HG03103 (cell line): ENCODE data around the gene PPP1R14C.

ENCODE experiments used
- ATAC-seq: cut with Tn5 transposase; IDR thresholded peaks from one replicate; pipeline ENCODE4 v1.9.1; 2021; ENCODE audit warnings: low read depth; ENCODE audit not compliant: unreplicated experiment

Gene PPP1R14C

DNA sequence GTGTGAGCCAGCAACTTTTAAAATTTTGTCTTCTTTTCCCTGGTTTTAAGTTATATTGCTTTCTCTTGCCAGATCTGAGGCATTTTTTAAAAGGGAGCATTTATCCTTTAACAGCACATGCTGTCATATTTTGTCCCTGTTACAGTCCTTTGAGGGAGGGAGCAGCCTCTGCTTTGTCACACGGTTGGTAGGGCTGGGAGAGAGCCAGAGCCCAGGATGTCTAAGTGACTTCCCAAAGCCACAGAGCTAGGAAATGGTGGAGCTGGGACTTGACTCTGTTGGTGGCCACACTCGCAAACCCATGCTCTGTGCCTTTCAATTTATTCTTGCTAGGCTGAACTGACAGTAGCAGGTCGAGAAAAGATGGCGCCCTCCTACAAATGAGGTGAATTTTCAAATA is 145.6 kb downstream of the PPP1R14C start:
- no peak for ATAC-seq

DNA sequence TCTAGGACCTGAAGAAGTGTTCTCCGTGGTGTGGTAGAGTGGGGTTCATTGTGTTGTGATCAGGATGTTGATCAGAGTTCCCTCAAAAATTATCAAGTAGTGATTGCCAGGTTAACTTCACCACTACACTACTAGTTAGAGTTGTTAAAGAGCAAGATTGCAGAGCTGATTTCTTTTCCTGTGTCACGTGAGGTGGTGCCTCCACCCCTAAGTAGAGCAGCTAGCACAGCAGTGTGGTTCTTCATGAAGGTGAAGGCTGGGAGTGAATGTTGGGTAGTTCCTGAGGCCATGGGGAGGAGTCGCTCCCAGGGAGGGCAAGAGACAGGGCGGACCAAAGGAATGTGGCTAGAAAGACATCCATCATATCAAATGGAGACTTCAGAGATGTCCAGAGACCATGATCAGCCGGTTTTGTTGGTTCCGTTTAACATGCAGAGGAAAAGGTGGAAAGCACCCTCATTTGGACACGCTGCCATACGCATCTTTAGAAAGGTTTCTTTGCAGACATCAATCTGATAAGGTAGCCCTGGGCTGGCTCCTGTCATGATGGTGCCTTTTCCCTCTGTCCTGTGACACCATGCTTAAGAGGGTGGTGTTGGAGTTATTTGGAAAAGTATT is 146.7 kb downstream of the PPP1R14C start:
- ATAC-seq = no peak

DNA sequence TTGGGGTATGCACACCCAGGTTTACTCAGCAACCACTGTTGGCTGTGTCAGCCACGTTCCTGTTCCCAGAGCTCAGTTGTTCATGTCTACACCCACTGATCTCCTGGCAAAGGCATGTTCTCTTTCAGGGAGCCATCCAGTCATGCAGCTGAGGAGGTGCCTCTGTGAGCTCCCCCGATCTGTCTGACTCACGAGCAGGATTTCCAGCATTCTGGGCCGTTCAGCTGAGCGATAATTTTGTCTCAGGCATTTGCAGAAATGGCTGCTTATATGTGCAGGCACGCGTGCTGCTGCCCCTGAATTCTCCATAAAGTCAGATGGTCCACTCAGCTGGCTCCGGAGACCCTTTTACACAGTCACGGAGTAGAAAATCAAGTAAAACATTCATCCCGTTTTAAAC is 147.6 kb downstream of the PPP1R14C start:
- no peak for ATAC-seq

DNA sequence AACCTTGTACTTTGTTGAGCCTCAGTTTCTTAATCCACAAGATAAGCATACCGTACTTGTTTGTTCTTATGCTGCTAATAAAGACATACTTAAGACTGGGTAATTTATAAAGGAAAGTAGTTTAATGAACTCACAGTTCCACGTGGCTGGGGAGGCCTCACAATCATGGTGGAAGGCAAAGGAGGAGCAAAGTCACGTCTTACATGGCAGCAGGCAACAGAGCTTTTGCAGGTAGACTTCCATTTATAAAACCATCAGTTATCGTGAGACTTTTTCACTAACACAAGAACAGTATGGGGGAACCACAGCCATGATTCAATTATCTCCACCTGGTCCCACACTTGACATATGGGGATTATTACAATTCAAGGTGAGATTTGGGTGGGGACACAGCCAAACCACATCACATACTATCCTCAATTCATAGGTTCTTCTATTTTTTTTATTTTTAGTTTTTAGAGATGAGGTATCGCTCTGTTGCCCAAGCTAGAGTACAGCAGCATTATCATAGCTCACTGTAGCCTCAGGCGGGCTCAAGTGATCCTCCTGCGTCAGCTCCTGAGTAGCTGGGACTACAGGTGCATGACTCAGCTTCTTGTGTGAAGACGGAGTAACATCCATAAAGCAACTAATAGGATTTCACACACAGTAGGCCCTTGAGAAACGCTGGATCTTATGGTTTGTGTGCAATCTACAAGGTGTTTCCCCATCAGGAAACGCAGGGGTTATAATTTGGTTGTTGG is 149.3 kb downstream of the PPP1R14C start:
- no peak for ATAC-seq

DNA sequence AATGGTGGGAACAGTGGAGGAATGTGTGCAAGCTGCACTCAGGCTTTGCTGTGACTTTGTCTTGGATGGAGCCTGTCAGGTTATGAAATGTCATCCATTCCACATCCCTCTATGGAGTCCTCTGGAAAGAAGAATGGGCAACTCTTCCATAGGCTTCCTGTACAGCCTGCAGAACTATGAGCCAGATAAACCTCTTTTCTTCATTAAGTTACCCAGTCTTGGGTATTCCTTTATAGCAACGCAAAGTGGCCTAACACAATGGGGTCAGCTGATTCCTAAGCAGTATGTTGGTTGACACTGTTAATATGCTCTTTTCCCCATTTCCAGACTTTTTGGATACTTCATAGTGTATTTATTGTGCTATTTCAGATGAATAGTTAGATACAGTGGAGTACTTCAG is 150.2 kb downstream of the PPP1R14C start:
- no peak for ATAC-seq

DNA sequence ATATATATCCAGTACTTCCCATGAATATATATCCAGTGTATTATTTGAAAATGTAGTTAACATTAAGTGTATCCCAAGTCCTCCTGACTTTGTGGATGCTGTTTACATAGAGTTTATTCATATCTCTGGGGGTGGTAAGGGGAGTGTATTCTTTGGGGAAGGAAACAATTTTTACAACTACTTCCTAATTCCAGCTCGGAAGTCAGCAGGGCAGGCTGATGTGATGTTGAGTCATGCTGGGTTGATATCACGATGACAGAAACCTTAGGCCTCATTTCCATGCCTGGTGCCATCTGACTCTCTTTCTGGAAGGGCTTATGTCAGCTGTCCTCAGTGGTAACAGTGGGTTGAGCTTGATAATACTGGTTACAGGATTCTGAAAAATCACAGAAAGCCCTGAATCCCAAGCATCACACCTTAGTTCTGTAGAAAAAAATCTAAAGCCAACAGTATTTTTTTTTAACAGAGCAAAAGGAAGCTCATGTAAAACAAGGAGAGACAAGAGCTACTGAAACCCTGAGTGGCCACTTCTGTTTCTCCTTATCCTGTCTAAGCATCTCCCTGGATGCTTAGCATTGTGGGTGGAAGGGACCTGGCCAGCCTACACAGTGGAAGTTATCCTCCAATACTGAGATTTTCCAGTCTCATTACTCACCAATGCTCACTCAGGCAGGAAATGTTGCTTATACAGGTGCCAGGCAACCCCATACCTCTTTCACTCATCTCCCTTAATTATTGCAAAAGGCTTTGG is 150.8 kb downstream of the PPP1R14C start:
- no peak for ATAC-seq

DNA sequence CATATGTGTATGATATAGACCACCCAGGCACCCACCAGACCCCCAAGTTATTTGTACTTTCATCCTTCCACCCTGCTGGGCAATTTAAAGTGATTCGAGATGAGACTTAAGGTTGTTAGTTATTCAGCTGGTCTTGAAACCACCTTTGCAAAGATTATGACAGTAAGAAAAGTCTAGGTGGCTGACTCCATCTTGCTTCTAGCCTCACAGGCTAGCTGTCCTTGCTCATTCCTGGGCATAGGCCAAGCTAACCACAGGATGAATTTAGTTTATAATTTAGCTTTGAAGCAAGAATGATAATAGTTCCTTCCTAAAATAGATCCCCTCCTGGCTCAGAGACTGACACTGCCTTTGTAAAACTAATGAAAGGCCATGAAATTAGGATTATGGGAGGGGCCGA is 154.0 kb downstream of the PPP1R14C start:
- ATAC-seq = no peak

DNA sequence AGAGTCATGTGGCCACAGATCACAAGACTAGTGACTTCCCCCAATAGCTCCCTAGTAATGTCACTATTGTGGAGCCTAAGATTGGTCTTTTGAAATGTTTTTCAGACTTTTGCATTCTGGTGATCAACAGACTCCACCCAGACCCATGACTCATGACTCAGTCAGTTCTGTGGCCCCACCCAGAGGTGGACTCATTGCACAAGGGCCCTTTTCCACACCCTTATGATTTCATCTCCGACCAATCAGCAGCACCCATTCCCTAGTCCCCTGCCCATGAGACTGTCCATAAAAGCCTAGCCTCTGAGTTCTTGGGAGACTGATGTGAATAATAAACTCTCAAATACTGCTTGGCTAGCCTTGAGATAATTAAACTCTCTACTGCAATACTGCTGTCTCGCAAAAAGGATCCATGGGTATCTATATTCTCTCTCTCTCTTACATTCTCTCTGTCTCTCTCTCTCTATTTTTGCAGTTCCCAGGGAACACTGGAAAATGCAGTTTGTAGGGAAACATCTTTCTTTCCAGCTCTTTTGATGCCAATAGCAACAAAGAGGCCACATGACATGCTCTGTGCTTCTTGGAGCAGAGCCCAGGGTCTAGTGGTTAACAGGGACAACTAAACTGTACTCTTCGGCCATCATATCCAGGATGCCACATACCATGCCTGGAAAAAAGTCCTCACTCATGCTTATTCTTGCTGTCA is 154.6 kb downstream of the PPP1R14C start:
- ATAC-seq = no peak

DNA sequence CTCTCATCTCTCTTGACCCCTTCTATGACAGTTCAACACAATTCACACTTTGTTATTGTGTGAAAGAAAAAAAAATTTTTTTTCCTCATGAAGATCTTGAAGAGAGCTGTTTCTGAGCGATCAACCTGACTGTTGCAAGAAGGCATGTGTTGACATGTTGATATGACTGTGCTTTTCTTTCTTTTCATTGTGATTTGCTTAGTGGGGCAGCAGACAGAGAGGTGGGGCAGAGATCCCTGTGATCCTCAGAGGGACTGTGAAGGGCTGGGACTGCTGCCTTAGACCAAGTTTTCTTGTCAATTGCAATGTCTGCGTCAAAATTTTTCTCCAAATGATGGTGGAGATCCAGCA is 155.2 kb downstream of the PPP1R14C start:
- ATAC-seq = no peak

DNA sequence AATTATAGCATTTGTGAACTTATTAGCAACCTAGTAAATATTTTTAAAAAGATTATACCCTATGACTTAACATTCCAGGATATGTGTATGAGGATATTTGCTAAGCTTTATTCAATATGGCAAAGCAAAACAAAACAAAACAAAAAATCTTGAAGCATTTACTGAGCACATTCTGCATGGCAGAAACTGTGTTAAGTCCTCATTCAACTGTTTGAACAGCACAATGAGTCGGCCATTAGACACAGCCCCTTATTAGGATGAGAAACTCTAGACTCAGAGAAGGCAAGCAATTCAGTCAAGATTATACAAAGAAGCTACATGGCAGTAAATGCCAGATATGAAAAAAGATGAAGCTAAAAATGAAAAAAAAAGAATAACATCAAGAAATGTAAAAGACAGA is 155.8 kb downstream of the PPP1R14C start:
- ATAC-seq = no peak
